ENCODE measurements around the gene GALNT11. TPM values are rescaled to one million over a fixed set of nuclear protein-coding genes. Genes with fewer than 3 reads are reported as not detected.

The GALNT11 gene
- total RNA-seq, 2 donors from 2014 or later: 32.7 to 35.3 TPM

GRCh38 chr7:152046531-152046930 lies 21.1 kb downstream of the GALNT11 start:
- Histone ChIP-seq H3K9me3 (ENCODE audit: control insufficient read depth, low read length) (peaks cover 34% of the 10 kb centered on the region), H3K27ac (ENCODE audit: low read depth, low read length) (no peak overlapping the region), H3K9ac (ENCODE audit: extremely low read depth, low read length, poor library complexity, severe bottlenecking) (no peak overlapping the region), H3K27me3 (ENCODE audit: control insufficient read depth, insufficient read depth, low read length, poor library complexity, severe bottlenecking) (no peaks in the 10 kb centered on the region), H3K4me1 (ENCODE audit: control insufficient read depth, insufficient read depth, low read length) (no peaks in the 10 kb centered on the region), H3K36me3 (ENCODE audit: control insufficient read depth, insufficient read depth, low read length) (no peaks in the 10 kb centered on the region), H3K4me3 (ENCODE audit: low read length) (no peak overlapping the region)
- no peaks in the 10 kb centered on the region for H3K27me3 Mint-ChIP-seq (ENCODE audit: insufficient read depth)
- H3K36me3 Mint-ChIP-seq (ENCODE audit: low read depth): peaks cover 50% of the 10 kb centered on the region
- no peak overlapping the region for H3K4me3 Mint-ChIP-seq
- DNase-seq: no peak
- peaks cover 63% of the 10 kb centered on the region for H3K9me3 Mint-ChIP-seq
- H3K4me1 Mint-ChIP-seq: peaks cover 3% of the 10 kb centered on the region
- TF ChIP-seq CTCF (conservative IDR thresholded peaks at IDR 0.05): no peak
- H3K27ac Mint-ChIP-seq: no peak overlapping the region

GRCh38 chr7:152048051-152048450 lies 22.6 kb downstream of the GALNT11 start:
- no peaks in the 10 kb centered on the region for H3K36me3 ChIP-seq (ENCODE audit: control insufficient read depth, insufficient read depth, low read length)
- H3K4me3 Mint-ChIP-seq: no peak overlapping the region
- H3K27ac Mint-ChIP-seq: no peak overlapping the region
- no peak for DNase-seq
- peaks cover 42% of the 10 kb centered on the region for H3K36me3 Mint-ChIP-seq (ENCODE audit: low read depth)
- no peak overlapping the region for H3K27ac ChIP-seq (ENCODE audit: low read depth, low read length)
- H3K9me3 ChIP-seq (ENCODE audit: control insufficient read depth, low read length): peaks cover 27% of the 10 kb centered on the region
- no peak overlapping the region for H3K9ac ChIP-seq (ENCODE audit: extremely low read depth, low read length, poor library complexity, severe bottlenecking)
- H3K4me1 Mint-ChIP-seq: peaks cover 10% of the 10 kb centered on the region
- H3K4me3 ChIP-seq (ENCODE audit: low read length): no peak overlapping the region
- TF ChIP-seq CTCF (conservative IDR thresholded peaks at IDR 0.05): no peak
- no peaks in the 10 kb centered on the region for H3K27me3 ChIP-seq (ENCODE audit: control insufficient read depth, insufficient read depth, low read length, poor library complexity, severe bottlenecking)
- 100% methylated on average over 2 of the region's 2 CpGs; no CpG with 5 or more reads in 1 of the 2 experiments for WGBS, 2 experiments (ENCODE audit: insufficient coverage in 1 of 2, insufficient read length in 1 of 2)
- no peaks in the 10 kb centered on the region for H3K4me1 ChIP-seq (ENCODE audit: control insufficient read depth, insufficient read depth, low read length)
- H3K27me3 Mint-ChIP-seq (ENCODE audit: insufficient read depth): no peaks in the 10 kb centered on the region
- H3K9me3 Mint-ChIP-seq: peaks cover 53% of the 10 kb centered on the region

- Histone ChIP-seq H3K9ac (ENCODE audit: extremely low read depth, low read length, poor library complexity, severe bottlenecking) (no peak overlapping the region), H3K4me3 (ENCODE audit: low read length) (no peak overlapping the region), H3K27me3 (ENCODE audit: control insufficient read depth, insufficient read depth, low read length, poor library complexity, severe bottlenecking) (no peaks in the 10 kb centered on the region), H3K27ac (ENCODE audit: low read depth, low read length) (no peak overlapping the region), H3K36me3 (ENCODE audit: control insufficient read depth, insufficient read depth, low read length) (no peaks in the 10 kb centered on the region), H3K9me3 (ENCODE audit: control insufficient read depth, low read length) (peaks cover 3% of the 10 kb centered on the region), H3K4me1 (ENCODE audit: control insufficient read depth, insufficient read depth, low read length) (no peaks in the 10 kb centered on the region)
- 72 to 83% methylated on average over 2 to 4 of the region's 4 CpGs for WGBS, 2 experiments (ENCODE audit: insufficient coverage in 1 of 2, insufficient read length in 1 of 2)
- H3K36me3 Mint-ChIP-seq (ENCODE audit: low read depth): peaks cover 22% of the 10 kb centered on the region
- peaks cover 29% of the 10 kb centered on the region for H3K9me3 Mint-ChIP-seq
- peaks cover 12% of the 10 kb centered on the region for H3K4me1 Mint-ChIP-seq
- TF ChIP-seq CTCF (conservative IDR thresholded peaks at IDR 0.05): no peak
- no peak for DNase-seq
- H3K4me3 Mint-ChIP-seq: no peak overlapping the region
- H3K27ac Mint-ChIP-seq: no peak overlapping the region
- H3K27me3 Mint-ChIP-seq (ENCODE audit: insufficient read depth): no peaks in the 10 kb centered on the region
Observed at GRCh38 chr7:152050547-152050971, 25.1 kb downstream of the GALNT11 start.
